HEK293T (cell line): ENCODE data around the gene ZC3H7B.

Experiments
- ARNT ChIP-seq: fragments of 450-650 bp; IDR thresholded peaks from 2 replicates; pipeline ENCODE4 v1.6.1; 2017; ENCODE audit warnings: mild to moderate bottlenecking
- BHLHE40 ChIP-seq: fragments of 450-650 bp; IDR thresholded peaks from 2 replicates; pipeline ENCODE4 v1.6.1; 2016; ENCODE audit warnings: mild to moderate bottlenecking, moderate library complexity, borderline replicate concordance
- CTBP1 ChIP-seq: fragments of 450-650 bp; IDR thresholded peaks from 2 replicates; pipeline ENCODE4 v1.6.1; 2016; ENCODE audit warnings: borderline replicate concordance
- ELF4 ChIP-seq: fragments of 450-650 bp; IDR thresholded peaks from 2 replicates; pipeline ENCODE4 v1.6.1; 2017; ENCODE audit warnings: antibody characterized with exemption
- FOXA1 ChIP-seq: fragments of 450-650 bp; IDR thresholded peaks from 2 replicates; pipeline ENCODE4 v1.6.1; 2016; ENCODE audit warnings: mild to moderate bottlenecking
- FOXK2 ChIP-seq: fragments of 450-650 bp; IDR thresholded peaks from 2 replicates; pipeline ENCODE4 v1.6.1; 2016; ENCODE audit warnings: mild to moderate bottlenecking
- FOXM1 ChIP-seq: fragments of 450-650 bp; IDR thresholded peaks from 2 replicates; pipeline ENCODE4 v1.6.1; 2017; ENCODE audit warnings: mild to moderate bottlenecking, borderline replicate concordance
- HDGF ChIP-seq: fragments of 450-650 bp; IDR thresholded peaks from 2 replicates; pipeline ENCODE4 v1.6.1; 2017; ENCODE audit warnings: antibody characterized with exemption, borderline replicate concordance
- L3MBTL2 ChIP-seq: fragments of 450-650 bp; conservative IDR thresholded peaks from 2 replicates; pipeline ENCODE4 v1.6.1; 2016; ENCODE audit warnings: mild to moderate bottlenecking
- LEF1 ChIP-seq: fragments of 450-650 bp; IDR thresholded peaks from 2 replicates; pipeline ENCODE4 v1.6.1; 2017; ENCODE audit warnings: mild to moderate bottlenecking, borderline replicate concordance
- NFRKB ChIP-seq: fragments of 450-650 bp; IDR thresholded peaks from 2 replicates; pipeline ENCODE4 v1.6.1; 2016; ENCODE audit warnings: mild to moderate bottlenecking, moderate library complexity
- SP1 ChIP-seq: fragments of 450-650 bp; IDR thresholded peaks from 2 replicates; pipeline ENCODE4 v1.6.1; 2017
- SUZ12 ChIP-seq: fragments of 450-650 bp; IDR thresholded peaks from 2 replicates; pipeline ENCODE4 v1.6.1; 2016; ENCODE audit warnings: mild to moderate bottlenecking
- TARDBP ChIP-seq: fragments of 450-650 bp; IDR thresholded peaks from 2 replicates; pipeline ENCODE4 v1.6.1; 2016

DNA sequence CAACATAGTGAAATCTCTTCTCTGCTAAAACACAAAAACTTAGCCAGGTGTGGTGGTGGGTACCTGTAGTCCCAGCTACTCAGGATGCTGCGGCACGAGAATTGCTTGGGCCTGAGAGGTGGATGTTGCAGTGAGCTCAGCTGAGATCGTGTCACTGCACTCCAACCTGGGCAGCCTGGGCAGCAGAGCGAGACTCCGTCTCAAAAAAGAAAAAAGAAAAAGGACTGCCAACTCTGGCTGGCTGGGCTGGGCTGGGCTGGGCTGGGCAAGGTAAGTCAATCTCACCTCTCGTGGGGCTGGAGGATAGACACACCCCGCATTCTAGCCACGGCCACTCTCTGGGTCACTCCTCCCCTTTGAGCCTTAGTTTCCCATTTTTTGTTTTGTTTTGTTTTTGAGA, 107.3 kb downstream of the ZC3H7B start:
- no peak for TF ChIP-seq BHLHE40
- TF ChIP-seq ARNT, result no peak
- no peak for TF ChIP-seq SP1
- no peak for TF ChIP-seq L3MBTL2
- TF ChIP-seq FOXK2, result no peak
- no peak for TF ChIP-seq FOXM1
- no peak for TF ChIP-seq TARDBP
- TF ChIP-seq CTBP1, result no peak
- TF ChIP-seq ELF4, result no peak
- no peak for TF ChIP-seq FOXA1
- TF ChIP-seq LEF1, result no peak
- TF ChIP-seq SUZ12, result no peak
- no peak for TF ChIP-seq NFRKB
- no peak for TF ChIP-seq HDGF
